Measurements from ENCODE around the gene PEX14. TPM values are rescaled to one million over a fixed set of nuclear protein-coding genes. Genes with fewer than 3 reads are reported as not detected.
A peak's percentile ranks its signal among the peaks of the same experiment; 100 is the strongest.
"Not testable (repeated sequence)": the region's sequence is repeated elsewhere in the genome, so short reads cannot be mapped to it uniquely, and the experiment has no call there.

The PEX14 gene
- total RNA-seq, 1 donor from 2014 or later, result 24.0 TPM

DNA sequence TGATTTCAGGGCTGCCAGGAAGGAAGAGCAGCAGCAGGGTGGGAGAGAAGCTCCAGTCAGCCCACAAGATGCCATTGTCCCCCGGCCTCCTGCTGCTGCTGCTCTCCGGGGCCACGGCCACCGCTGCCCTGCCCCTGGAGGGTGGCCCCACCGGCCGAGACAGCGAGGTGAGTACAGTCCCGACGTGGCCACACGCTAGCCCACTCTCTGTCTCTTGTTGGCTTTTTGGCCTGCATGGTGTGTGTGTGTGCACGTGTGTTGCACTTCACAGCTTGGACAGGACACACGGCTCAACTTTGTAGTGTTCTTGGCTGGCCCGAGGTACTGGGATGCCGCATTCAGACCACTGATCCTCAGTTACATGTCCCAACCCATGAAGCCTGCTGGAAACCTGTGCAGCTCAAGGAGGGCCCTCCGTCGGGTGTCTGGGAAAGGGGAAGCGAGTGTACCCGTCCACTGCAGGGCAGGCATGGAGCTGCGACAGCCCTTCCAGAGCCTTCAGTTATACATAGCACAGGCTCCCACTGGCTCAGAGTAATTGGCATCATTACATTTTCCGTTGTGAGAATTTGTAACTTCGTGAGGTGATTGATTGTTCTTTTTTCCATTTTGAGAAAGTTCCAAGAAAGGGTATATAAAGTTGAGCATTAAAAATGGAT is 24.5 kb upstream of the PEX14 start:
- DNase-seq (ENCODE audit: low spot score) (no peak), ATAC-seq (peak; percentile 10)

DNA sequence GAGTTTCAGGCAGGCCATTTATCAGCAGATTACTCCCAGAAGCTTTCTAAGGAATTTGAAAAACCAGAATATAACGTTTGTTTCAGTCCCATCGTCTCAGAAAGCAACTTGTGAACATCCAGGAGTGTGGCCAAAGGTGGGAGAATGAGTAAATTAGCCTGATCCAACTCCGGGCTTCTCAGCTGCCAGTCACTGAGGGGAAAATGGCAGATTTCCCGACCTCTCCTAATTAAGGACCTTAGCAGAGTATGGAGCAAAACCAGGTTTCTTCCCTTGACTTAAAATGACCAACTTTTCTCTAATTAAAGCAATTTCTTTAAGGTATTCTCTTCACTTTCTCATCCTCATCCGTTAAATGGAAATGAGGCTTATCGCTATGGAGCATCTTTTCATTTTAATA is 23.9 kb upstream of the PEX14 start:
- ATAC-seq, result no peak
- no peak for DNase-seq (ENCODE audit: low spot score)

DNA sequence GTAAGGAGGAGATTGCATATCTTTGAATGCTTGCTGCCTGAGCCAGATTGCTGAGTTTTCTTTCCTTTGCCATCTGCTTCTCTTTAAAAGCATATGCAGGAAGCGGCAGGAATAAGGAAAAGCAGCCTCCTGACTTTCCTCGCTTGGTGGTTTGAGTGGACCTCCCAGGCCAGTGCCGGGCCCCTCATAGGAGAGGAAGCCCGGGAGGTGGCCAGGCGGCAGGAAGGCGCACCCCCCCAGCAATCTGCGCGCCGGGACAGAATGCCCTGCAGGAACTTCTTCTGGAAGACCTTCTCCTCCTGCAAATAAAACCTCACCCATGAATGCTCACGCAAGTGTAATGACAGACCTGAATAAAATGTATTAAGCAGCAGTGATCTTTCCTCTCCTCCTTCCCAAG is 23.5 kb upstream of the PEX14 start:
- no peak for DNase-seq (ENCODE audit: low spot score)
- ATAC-seq, result peak; percentile 43

DNA sequence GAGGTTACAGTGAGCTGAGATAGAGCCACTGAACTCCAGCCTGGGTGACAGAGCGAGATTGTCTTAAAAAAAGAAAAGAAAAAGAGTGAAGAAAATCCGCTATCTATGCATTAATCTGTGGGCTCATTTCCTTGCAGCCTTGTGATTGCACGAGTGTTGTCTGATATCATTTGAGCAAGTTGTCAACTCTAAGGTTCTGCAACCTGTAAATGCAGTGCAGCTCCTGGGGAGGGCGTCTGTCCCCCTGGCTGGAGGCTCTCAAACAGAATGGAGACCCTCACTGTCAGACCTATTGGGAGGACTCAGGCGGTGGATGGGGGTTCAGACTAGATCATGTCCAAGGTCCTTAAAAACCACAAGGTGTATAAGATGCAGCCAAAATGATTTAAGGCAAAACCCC is 18.7 kb upstream of the PEX14 start:
- ATAC-seq (no peak), DNase-seq (ENCODE audit: low spot score) (no peak)

DNA sequence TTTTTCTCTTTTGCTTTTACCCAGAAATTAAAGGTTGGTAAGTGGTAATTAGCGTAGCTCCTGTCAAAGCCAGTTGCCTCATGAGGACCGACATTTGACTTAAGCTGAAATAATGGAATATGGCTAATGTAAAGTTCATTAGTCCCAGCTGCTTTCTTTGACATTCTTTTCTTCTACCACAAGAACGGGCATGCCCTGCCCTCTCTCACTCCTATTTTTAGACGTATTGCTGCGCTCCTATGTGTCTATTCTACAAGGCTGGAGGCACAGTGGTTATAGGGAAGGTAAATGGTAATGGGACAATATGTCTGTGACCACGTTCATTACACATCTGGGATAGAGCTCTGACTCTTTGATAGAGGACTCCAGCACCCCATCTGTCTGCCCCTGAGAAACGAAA is 18.1 kb upstream of the PEX14 start:
- DNase-seq (ENCODE audit: low spot score), result no peak
- no peak for ATAC-seq

DNA sequence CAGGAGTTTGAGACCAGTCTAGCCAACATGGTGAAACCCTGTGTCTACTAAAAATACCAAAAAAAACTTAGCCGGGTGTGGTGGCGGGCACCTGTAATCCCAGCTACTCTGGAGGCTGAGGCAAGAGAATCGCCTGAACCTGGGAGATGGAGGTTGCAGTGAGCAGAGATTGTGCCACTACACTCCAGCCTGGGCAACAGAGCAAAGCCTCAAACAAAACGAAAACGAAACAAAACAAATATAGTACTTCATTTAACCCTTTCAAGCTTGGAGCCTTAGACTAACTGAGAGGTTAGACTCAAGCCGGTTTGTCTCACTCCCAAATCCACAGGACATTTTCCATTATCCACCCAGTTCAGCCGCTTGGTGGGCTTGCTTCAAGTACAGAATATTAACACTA is 17.3 kb upstream of the PEX14 start:
- DNase-seq (ENCODE audit: low spot score), result not testable (repeated sequence)
- ATAC-seq, result peak; percentile 24

DNA sequence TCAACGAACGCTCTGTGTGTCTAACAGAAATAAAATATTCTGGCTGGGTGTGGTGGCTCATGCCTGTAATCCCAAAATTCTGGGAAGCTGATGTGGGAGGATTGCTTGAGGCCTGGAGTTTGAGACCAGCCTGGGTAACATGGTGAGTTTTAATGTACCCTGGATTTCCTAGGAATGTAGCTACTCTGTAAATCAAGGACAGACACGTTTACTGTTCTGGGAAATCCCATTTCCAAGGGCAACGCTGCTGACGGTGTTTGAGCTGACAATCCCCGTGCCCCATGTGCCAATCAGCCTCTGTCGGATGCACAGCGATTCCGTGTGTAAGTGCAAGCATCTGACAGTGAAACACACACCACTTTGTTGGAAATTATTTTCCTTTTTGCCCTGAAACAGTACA is 16.9 kb upstream of the PEX14 start:
- ATAC-seq, result no peak
- DNase-seq (ENCODE audit: low spot score), result no peak

DNA sequence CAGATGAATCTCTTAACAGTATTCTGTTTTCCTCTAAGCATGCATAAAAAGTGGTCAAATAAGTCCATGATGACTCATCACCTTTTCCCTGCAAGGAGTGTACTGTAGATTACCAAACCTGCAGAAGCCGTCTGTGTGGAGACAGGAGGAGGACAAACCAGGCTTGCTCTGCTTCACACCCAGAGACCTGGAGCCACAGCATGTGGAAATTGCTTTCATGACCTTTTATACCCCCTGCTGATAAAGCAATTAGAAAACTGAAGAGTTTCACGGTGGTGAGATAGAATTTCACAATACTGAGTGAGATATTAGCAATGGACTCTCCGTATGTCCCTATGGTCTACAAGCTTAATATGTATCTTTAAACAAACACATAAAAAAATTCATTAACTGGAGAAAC is 15.6 kb upstream of the PEX14 start:
- DNase-seq (ENCODE audit: low spot score) (no peak), ATAC-seq (peak; percentile 78)

DNA sequence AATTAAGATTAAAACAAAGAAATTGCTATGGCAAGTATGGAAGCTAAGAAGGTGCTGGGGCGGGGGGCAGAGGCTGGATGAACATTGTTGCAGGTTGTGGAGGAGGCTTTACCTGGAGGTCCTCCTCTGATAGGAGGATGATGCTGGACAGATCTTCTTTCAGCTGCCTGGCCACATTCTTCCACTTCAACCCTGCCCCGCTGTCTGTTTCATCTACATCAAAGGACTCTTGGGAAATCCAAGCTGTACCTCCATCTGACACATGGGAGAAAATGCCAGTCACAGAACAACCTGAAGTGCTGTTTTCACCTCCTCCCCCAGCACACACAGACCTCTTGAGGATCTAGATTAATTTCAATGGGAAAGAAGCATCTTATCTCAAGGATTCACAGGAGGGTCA is 7.7 kb upstream of the PEX14 start:
- DNase-seq (ENCODE audit: low spot score) (no peak), ATAC-seq (no peak)

DNA sequence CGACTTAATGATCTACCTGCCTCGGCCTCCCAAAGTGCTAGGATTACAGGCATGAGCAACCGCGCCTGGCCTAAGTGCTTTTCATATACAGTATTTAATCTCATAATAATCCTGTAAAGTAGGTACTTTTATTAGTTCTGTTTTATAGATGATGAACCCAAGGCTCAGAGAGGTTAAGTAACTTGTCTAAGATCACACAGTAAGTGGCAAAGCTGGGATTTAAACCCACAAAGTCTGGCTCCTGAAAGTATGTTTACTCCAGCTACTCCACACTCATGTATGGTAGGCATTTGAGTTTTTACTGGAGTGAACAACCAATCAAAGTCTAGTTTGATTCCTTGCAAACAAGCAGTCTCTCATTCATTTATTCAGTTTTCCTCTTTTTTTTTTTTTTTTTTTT is 4.7 kb upstream of the PEX14 start:
- ATAC-seq, result no peak
- DNase-seq (ENCODE audit: low spot score), result no peak

DNA sequence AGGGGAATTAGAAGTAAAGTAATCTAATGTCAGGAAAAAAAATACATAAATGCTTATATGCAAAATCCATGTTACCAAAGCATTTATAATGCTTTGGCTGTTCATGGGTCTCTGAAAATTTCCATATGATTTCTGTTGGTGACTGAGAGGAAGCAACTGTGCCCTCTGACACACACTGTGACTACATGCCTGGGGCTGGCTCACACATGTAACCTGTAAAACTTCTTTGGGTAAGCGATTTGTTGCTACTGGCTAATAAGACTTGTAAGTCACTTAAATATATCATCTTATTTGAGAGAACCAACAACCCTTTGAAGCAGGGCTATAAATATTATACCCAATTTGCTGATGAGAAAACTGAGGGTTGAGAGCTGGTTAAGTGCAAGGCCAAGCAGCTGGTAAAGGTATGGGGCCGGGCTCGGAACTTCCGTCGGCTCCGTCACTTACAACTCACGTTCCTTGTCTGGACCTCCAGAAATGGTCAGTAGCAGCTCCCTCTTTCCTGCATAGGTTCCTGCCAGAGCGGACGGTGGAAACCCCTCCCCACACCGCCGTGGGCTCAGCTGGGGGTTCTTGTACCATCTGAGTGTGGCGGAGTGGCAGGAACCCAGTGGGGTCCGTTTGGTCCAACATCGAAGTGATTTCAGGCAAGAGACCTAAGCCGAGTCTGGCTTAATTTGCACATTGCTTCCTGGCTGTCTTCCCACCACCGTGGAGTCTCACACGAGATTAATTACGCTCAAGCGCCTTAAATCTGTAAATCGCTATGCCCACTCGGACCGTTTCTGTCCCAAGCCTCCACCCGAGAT is 3.1 kb upstream of the PEX14 start:
- peak; percentile 0 for ATAC-seq
- no peak for DNase-seq (ENCODE audit: low spot score)

DNA sequence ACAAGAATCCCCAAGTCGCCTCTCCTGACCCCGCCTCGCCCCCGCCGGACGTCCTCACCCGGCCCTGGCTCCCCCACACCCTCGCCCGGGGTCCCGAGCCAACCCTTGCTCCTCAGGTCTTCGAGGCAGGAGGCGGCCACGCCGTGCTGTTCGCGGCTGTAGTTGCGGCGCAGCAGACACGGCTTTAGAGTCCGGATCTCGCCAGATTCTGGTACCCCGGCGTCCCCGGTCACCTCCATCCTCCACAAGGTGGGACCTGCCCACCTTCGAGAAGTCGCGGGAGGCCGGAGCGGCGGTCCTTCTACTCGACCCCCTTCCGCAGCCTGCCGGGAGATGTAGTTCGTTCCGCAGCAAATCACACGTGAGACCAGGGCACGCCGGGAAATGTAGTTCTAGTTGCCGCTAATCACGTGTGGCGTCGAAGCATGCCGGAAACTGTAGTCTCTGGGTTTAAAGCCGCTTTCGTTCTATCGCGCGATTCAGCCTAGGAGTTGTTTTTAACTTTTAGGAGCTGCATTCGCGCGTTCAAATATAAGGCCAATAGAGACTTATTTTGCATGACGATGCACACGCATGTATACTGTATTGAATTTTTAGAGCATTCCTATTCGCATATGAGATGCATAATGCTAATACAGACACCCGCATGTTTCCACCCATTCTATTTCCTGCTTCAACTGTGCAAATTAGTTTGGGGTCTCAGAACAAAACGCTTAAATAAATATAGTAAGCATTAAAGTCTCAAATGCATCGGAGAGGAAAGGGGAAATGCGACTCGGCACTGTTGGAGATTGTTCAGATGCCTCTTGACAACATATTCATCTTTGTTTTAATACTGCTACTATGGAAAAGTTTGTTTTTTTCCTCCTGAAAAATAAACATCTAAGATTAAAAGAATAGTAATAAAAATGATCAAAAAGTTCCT is 2.3 kb upstream of the PEX14 start, which contains the start of gene DFFA:
TSS of gene DFFA (minus strand) at position 310 of the 925 bp plus-strand sequence. CDS start at position 239, 71 bp downstream.
- peak; percentile 77 for ATAC-seq
- DNase-seq (ENCODE audit: low spot score), result peak; percentile 95

DNA sequence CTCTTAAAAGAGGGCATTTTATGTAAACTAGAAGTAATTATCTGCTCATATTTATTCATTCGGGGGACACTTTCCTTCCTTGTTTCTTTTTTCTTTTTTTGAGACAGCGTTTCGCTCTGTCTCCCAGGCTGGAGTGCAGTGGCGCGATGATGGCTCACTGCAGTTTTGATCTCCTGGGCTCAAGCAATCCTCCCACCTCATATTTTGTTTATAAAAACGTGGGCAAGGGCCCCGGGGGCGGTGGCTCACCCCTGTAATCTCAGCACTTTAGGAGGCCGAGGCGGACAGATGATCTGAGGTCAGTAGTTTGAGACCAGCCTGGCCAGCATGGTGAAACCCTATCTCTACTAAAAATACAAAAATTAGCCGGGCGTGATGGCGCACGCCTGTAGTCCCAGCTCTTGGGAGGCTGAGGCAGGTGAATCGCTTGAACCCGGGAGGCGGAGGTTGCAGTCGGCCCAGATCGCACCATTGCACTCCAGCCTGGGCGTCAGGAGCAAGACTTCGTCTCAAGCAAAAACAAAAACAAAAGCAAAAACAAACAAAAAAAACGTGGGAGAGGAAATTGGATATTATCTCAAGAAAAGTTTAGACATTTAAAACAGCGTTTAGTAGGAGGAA is 1.5 kb upstream of the PEX14 start:
- ATAC-seq (no peak), DNase-seq (ENCODE audit: low spot score) (no peak)

DNA sequence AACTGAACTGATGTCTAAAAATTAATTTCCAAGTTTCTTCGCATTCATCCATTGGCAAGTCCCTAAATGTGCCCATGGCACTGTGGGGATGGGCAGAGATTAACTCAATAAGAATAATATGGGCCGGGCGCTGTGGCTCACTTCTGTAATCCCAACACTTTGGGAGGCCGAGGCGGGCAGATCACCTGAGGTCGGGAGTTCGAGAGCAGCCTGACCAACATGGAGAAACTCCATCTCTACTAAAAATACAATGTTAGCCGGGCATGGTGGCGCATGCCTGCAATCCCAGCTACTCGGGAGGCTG is 489 bp upstream of the PEX14 start:
- not testable (repeated sequence) for ATAC-seq; DNase-seq (ENCODE audit: low spot score)

DNA sequence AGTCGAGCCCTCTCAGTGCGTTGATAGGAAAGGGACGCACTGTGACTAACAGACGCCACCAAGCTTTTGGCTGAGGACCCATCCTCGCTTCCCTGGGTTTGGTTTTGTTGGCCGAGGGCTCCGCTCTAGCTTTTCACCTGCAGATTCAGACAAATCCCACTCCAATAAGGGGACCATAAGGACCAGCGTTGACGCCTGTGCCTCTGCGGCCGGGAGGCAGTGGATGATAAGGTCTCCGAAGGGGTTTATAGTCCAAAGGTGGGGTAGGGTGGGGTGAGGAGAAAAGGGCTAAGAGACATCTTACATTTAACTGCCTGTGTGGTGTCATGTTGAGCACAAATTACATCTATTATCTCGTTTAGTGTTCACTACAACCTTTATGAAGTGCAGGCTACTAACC is 760 bp downstream of the PEX14 start:
- no peak for ATAC-seq
- DNase-seq (ENCODE audit: low spot score), result no peak

DNA sequence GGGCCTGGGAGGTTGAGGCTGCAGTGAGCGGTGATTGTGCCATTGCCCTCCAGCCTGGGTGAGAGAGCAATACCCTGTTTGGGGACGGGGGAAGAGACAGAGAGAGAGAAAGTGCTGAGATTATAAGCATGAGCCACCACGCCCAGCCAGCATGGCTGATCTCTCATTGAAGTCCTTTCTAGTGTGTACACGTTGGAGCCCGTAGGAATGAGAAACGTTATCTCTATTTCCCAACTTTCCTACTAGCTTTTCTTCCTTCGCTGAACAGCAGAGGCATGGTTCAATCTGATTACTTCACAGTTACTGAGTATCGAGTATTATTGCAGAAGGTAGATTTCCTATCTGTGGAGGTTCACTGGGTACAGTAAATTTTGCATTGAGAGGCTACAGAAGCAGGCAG is 4.5 kb downstream of the PEX14 start:
- DNase-seq (ENCODE audit: low spot score) (no peak), ATAC-seq (no peak)

DNA sequence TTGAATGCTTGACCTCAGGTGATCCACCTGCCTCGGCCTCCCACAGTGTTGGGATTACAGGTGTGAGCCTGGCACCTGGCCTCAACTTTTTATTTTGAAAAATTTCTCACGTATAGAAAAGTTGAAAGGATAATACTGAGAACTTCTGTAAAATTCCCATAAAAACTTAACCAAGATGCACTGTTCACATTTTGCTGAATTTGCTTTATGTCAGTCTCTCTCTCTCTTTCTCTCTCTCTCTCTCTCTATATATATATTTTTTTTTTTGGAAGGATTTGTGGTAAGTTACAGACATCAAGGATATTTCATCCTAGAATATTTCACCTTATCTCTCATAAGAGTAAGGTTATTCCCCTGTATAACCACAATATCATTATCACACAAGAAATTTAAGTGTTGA is 5.9 kb downstream of the PEX14 start:
- ATAC-seq (no peak), DNase-seq (ENCODE audit: low spot score) (no peak)

DNA sequence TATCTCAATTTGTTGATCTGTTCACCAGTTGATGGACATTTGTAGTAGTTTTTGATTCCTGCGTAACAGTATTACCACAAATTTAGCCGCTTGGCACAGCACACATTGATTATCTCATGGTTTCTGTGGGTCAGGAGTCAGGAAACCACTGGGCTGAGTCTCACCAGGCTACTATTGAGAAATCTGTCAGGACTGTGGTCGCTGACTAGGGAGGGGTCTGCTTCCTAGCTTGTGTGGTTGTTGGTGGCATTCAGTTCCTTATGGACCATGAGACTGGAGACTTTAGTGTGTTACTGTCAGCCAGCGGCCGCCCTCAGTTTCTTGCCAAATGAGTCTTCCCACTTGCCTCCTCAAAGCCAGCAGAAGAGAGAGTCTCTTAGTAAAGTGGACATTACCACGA is 9.8 kb downstream of the PEX14 start:
- DNase-seq (ENCODE audit: low spot score) (no peak), ATAC-seq (peak; percentile 77)

DNA sequence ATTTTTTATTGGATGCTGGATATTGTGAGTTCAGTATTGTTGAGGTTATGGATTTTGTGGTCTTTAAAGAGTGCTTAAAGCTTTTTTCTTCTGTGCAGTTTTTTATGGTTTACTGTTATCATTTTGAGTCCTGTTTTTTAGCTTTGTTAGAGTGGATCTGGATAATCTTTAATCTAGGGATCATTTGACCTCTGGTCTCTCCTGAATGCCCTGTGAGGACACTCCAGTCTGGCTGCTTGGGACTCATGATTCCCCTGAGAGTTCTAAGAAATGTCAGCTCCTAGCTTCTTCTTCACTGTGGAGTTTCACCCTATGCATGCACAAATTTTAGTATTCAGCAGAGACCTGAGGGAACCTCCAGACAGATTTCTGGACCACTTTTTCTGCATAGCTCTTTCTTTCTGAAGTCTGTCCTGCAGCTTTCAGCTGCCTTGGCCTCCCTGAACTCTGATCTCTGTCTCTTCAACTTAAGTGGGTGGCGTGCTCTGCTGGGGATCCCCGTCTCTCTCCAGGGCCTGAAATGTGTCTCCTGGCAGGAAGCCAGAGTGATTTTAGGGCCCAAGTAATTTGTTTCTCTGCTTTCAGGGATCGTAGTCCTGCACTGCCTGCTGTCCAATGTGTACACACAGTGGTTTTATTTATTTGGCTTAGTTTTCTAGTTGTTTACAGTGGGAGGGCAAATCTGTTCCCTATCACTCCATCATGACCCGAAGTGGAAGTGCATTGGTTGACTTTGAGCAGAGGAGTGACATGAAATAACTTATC is 14.7 kb downstream of the PEX14 start:
- no peak for DNase-seq (ENCODE audit: low spot score)
- peak; percentile 84 for ATAC-seq

DNA sequence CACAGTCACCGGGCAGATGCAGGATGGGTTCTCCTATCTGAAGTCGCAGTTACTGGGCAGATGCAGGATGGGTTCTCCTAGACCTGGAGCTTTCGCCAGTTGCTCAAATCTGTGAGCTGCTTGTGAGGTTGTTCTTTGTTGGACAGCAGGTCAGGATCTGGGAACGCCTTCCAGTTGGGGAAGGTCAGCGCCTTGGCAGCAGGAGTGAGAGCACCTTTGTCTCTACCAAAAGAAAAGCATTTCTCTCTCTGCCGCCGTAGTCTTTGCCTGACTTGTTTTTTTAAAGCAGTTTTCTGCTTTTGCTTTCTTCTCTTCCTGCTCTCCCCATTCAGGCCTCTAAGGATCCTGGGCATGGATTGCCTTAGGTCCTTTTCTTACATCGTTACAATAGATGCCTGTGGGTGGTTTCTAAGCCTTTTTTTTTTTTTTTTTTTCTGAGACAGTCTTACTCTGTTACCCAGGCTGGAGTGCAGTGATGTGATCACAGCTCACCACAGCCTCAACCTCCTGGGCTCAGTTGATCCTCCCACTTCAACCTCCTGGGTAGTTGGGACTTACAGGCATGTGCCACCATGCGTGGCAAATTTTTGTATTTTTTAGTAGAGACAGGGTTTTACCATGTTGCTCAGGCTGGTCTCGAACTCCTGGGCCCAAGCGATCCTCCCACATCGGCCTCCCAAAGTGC is 15.7 kb downstream of the PEX14 start:
- peak; percentile 65 for ATAC-seq
- DNase-seq (ENCODE audit: low spot score), result peak; percentile 73

Measured in left lobe of liver (tissue), 2 donors.